SU-DHL-6 (cell line): ENCODE measurements around the gene ASB3.

Experiments used
- EZH2phosphoT487 ChIP-seq: fragments of 200-600 bp; sonication (generic), shearing (Covaris generic); conservative IDR thresholded peaks from 2 replicates; pipeline ENCODE4 v1.6.1; 2018; ENCODE audit warnings: mild to moderate bottlenecking, antibody characterized with exemption, low read length, moderate library complexity, mixed read lengths
- TF ChIP-seq, protein P1 (sequence below): fragments of 200-600 bp; sonication (generic); IDR thresholded peaks from one replicate; pipeline ENCODE4 v1.5.1; 2017; ENCODE audit warnings: antibody characterized with exemption, mild to moderate bottlenecking, low read length, moderate library complexity; ENCODE audit not compliant: insufficient read depth, poor library complexity, severe bottlenecking

DNA sequence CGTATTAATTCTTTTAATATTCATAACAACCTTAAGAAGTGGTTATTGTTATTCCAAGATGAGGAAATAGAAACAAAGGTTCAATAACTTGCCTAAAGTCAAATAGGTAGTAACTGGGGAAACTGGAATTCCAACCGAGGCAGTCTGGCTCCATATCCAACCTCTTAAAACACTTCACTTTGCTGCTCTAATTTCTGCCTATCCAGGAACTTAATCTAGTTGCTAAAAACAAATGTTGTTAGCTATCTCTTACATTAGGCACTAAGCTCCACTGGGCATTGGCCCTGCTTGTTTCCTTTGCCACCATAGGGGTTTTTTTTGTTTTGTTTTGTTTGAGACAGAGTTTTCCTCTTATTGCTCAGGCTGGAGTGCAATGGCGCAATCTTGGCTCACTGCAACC lies 24.8 kb upstream of the ASB3 start:
- TF ChIP-seq EZH2phosphoT487, result no peak
- TF ChIP-seq, protein P1, sequence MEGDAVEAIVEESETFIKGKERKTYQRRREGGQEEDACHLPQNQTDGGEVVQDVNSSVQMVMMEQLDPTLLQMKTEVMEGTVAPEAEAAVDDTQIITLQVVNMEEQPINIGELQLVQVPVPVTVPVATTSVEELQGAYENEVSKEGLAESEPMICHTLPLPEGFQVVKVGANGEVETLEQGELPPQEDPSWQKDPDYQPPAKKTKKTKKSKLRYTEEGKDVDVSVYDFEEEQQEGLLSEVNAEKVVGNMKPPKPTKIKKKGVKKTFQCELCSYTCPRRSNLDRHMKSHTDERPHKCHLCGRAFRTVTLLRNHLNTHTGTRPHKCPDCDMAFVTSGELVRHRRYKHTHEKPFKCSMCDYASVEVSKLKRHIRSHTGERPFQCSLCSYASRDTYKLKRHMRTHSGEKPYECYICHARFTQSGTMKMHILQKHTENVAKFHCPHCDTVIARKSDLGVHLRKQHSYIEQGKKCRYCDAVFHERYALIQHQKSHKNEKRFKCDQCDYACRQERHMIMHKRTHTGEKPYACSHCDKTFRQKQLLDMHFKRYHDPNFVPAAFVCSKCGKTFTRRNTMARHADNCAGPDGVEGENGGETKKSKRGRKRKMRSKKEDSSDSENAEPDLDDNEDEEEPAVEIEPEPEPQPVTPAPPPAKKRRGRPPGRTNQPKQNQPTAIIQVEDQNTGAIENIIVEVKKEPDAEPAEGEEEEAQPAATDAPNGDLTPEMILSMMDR, result no peak
